ENCODE measurements around the gene EEF2.
"Not testable (repeated sequence)": the region's sequence is repeated elsewhere in the genome, so short reads cannot be mapped to it uniquely, and the experiment has no call there.

The EEF2 gene

GRCh38 chr19:4014541-4015491 lies 29.6 kb upstream of the EEF2 start:
- TF ChIP-seq, protein P1, sequence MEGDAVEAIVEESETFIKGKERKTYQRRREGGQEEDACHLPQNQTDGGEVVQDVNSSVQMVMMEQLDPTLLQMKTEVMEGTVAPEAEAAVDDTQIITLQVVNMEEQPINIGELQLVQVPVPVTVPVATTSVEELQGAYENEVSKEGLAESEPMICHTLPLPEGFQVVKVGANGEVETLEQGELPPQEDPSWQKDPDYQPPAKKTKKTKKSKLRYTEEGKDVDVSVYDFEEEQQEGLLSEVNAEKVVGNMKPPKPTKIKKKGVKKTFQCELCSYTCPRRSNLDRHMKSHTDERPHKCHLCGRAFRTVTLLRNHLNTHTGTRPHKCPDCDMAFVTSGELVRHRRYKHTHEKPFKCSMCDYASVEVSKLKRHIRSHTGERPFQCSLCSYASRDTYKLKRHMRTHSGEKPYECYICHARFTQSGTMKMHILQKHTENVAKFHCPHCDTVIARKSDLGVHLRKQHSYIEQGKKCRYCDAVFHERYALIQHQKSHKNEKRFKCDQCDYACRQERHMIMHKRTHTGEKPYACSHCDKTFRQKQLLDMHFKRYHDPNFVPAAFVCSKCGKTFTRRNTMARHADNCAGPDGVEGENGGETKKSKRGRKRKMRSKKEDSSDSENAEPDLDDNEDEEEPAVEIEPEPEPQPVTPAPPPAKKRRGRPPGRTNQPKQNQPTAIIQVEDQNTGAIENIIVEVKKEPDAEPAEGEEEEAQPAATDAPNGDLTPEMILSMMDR (IDR thresholded peaks at IDR 0.05; ENCODE audit: low read depth, low read length, missing control alignments): no peak
- no peak for DNase-seq (ENCODE audit: low read depth)
- no peak overlapping the region for H3K4me3 ChIP-seq (ENCODE audit: low read depth, low read length)

GRCh38 chr19:4013886-4014540 lies 28.8 kb upstream of the EEF2 start:
- TF ChIP-seq, protein P1 (IDR thresholded peaks at IDR 0.05; ENCODE audit: low read depth, low read length, missing control alignments): no peak
- DNase-seq (ENCODE audit: low read depth): no peak
- H3K4me3 ChIP-seq (ENCODE audit: low read depth, low read length): no peak overlapping the region

DNA sequence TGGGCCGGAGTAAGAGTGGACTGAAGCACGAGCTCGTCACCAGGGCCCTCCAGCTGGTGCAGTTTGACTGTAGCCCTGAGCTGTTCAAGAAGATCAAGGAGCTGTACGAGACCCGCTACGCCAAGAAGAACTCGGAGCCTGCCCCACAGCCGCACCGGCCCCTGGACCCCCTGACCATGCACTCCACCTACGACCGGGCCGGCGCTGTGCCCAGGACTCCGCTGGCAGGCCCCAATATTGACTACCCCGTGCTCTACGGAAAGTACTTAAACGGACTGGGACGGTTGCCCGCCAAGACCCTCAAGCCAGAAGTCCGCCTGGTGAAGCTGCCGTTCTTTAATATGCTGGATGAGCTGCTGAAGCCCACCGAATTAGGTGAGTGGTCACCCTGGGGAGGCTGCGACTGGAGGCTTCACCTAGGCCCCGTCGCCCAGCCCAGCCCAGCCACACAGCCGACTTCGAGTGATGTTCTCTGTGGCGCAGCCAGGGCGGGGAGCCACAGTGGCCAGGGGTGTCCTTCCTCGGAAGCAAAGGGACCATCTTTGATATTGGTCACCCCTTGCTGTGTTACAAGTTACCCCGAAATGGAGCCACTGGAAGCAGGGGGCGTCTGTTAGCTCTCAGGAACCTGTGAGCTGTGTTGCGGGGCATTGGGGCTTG lies 27.8 kb upstream of the EEF2 start:
- DNase-seq (ENCODE audit: low read depth): no peak
- no peak overlapping the region for H3K4me3 ChIP-seq (ENCODE audit: low read depth, low read length)
- TF ChIP-seq, protein P1 (IDR thresholded peaks at IDR 0.05; ENCODE audit: low read depth, low read length, missing control alignments): no peak

- TF ChIP-seq, protein P1 (IDR thresholded peaks at IDR 0.05; ENCODE audit: low read depth, low read length, missing control alignments): no peak
- no peak overlapping the region for H3K4me3 ChIP-seq (ENCODE audit: low read depth, low read length)
- DNase-seq (ENCODE audit: low read depth): no peak
Observed at GRCh38 chr19:4012092-4012974, 27.1 kb upstream of the EEF2 start.

- not testable (repeated sequence) for DNase-seq (ENCODE audit: low read depth); H3K4me3 ChIP-seq (ENCODE audit: low read depth, low read length)
Observed at GRCh38 chr19:4011430-4011829, 26.2 kb upstream of the EEF2 start.

DNA sequence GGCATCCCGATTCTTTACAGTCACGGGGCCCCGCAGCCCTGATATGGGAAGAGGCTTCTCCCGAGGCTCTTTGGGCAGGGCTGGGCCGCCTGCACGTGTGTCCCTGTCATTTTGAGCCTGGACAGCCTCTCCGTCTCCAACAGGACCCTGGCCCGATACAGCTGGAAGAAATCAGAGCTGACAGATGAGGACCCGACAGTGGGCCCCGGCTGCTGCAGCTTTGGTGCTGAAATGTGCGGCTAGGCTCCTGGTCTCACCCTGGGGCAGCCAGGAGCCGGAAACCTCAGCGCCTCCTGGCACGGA lies 25.5 kb upstream of the EEF2 start:
- no peak for DNase-seq (ENCODE audit: low read depth)
- TF ChIP-seq, protein P1 (IDR thresholded peaks at IDR 0.05; ENCODE audit: low read depth, low read length, missing control alignments): no peak
- H3K4me3 ChIP-seq (ENCODE audit: low read depth, low read length): no peak overlapping the region
